ENCODE data around the gene CD93. TPM values are rescaled to one million over a fixed set of nuclear protein-coding genes. Genes with fewer than 3 reads are reported as not detected.

The CD93 gene
- total and polyA plus RNA-seq, 11 donors: 9.2 to 110 (median 45.7) TPM

DNA sequence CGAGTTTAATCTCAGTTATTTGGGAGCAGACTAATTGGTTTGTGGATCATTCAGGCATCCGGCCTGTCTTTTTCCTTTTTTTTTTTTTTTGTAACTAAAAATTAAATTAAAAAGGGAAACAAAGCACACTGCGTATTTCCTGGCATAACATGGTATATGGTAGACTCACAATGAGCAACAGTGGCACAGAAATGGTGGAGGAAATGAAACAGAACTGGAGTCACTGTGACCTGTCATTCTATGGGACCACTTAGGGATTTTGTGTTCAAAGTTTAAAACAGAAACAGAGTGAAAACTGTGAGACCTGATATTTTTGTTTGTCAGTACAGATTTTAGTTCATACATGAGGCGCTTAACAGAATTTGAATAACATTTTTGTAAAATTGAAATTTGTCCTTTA lies 4.8 kb upstream of the CD93 start:
- 83 to 93% (median 88%) methylated on average over 4 of the region's 4 CpGs for WGBS, 4 donors
- Histone ChIP-seq H3K9me3 (no peaks in the 10 kb centered on the region), H3K36me3 (no peaks in the 10 kb centered on the region), H3K4me3 (no peak overlapping the region), H3K4me1 (peaks cover 3 to 56% (median 30%) of the 10 kb centered on the region in 12 donors), H3K27me3 (no peaks in the 10 kb centered on the region), H3K27ac (no peak overlapping the region)
- ATAC-seq (no peak), DNase-seq (no peak)
- intact Hi-C loops (cut with DNase I): no loop called here
- TF ChIP-seq POLR2A (IDR thresholded peaks at IDR 0.05): no peak
- TF ChIP-seq, protein P1, sequence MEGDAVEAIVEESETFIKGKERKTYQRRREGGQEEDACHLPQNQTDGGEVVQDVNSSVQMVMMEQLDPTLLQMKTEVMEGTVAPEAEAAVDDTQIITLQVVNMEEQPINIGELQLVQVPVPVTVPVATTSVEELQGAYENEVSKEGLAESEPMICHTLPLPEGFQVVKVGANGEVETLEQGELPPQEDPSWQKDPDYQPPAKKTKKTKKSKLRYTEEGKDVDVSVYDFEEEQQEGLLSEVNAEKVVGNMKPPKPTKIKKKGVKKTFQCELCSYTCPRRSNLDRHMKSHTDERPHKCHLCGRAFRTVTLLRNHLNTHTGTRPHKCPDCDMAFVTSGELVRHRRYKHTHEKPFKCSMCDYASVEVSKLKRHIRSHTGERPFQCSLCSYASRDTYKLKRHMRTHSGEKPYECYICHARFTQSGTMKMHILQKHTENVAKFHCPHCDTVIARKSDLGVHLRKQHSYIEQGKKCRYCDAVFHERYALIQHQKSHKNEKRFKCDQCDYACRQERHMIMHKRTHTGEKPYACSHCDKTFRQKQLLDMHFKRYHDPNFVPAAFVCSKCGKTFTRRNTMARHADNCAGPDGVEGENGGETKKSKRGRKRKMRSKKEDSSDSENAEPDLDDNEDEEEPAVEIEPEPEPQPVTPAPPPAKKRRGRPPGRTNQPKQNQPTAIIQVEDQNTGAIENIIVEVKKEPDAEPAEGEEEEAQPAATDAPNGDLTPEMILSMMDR (IDR thresholded peaks at IDR 0.05): no peak

GRCh38 chr20:23090147-23090546 lies 4.0 kb upstream of the CD93 start:
- Histone ChIP-seq H3K27me3 (no peaks in the 10 kb centered on the region), H3K9me3 (no peaks in the 10 kb centered on the region), H3K36me3 (no peaks in the 10 kb centered on the region), H3K27ac (no peak overlapping the region), H3K4me1 (peaks cover 3 to 57% (median 31%) of the 10 kb centered on the region in 12 donors), H3K4me3 (no peak overlapping the region)
- 86 to 97% (median 92%) methylated on average over 6 of the region's 6 CpGs for WGBS, 4 donors
- ATAC-seq (no peak), DNase-seq (no peak)
- no peak for TF ChIP-seq POLR2A (IDR thresholded peaks at IDR 0.05)
- TF ChIP-seq, protein P1 (IDR thresholded peaks at IDR 0.05): no peak
- intact Hi-C loops (cut with DNase I): no loop called here

DNA sequence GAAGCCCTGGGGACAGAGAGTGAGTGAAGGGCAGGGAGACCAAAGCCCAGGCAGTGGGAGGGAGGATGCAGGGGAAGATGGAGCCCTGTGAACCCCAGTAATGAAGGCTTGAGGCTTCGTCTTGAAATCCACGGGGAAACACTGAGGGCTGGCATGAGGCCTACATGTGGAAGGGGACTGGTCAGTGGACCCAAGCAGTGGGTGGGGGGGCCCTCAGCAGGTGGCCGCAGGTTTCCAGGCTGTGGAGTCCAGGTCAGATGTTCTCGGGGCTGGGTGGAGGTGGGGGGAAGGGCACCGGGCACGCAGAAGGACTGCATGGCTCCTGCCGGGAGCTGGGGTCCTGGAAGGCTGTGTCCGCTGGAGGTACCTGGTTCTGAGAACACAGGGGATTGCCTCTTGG lies 2.7 kb upstream of the CD93 start:
- WGBS, 4 donors: 79 to 98% (median 96%) methylated on average over 4 to 8 of the region's 8 CpGs
- intact Hi-C loops (cut with DNase I): loop anchor here in 6 of 10 donors (5.0 to 10.0 kb wide), 5 partner anchors 43 to 88 kb away; no protein-coding TSS in a partner anchor
- no peak overlapping the region for H3K4me3 ChIP-seq
- DNase-seq (no peak), ATAC-seq (no peak)
- H3K27me3 ChIP-seq: no peaks in the 10 kb centered on the region
- H3K9me3 ChIP-seq: no peaks in the 10 kb centered on the region
- no peaks in the 10 kb centered on the region for H3K36me3 ChIP-seq
- TF ChIP-seq, protein P1 (IDR thresholded peaks at IDR 0.05): no peak
- TF ChIP-seq POLR2A (IDR thresholded peaks at IDR 0.05): no peak
- H3K27ac ChIP-seq: peak overlapping the region in 1 of 12 donors; percentile 98
- peaks cover 3 to 58% (median 31%) of the 10 kb centered on the region in 12 donors for H3K4me1 ChIP-seq

- intact Hi-C loops (cut with DNase I): loop anchor here in 6 of 10 donors (2.0 to 10.0 kb wide), 6 partner anchors 45 to 91 kb away; no protein-coding TSS in a partner anchor
- Histone ChIP-seq H3K36me3 (no peaks in the 10 kb centered on the region), H3K4me1 (peaks cover 3 to 52% (median 26%) of the 10 kb centered on the region in 12 donors), H3K27me3 (no peaks in the 10 kb centered on the region), H3K4me3 (no peak overlapping the region), H3K27ac (peak overlapping the region; percentile 81 to 99 (median 97)), H3K9me3 (no peaks in the 10 kb centered on the region)
- TF ChIP-seq, protein P1 (IDR thresholded peaks at IDR 0.05): no peak
- TF ChIP-seq POLR2A (IDR thresholded peaks at IDR 0.05): no peak
- WGBS, 4 donors: 70 to 78% (median 75%) methylated on average over 9 of the region's 9 CpGs
- no peak for ATAC-seq
- no peak for DNase-seq
Measured at GRCh38 chr20:23087587-23088251, 1.6 kb upstream of the CD93 start.

Data from heart left ventricle (tissue), 16 donors.